Muscle layer of colon (tissue), 2 donors: ENCODE measurements around the gene SKIL.
A peak's percentile ranks its signal among the peaks of the same experiment; 100 is the strongest.

Experiments used
- H3K27ac ChIP-seq: one replicate; pipeline ENCODE4 v1.7.0; 2013; ENCODE audit warnings: low read depth, mild to moderate bottlenecking, low read length, moderate library complexity
- H3K27me3 ChIP-seq, 2 donors: one replicate each; pipeline ENCODE4 v1.7.0; 2013; ENCODE audit warnings: low read length in 2 of 2, mild to moderate bottlenecking in 2 of 2; ENCODE audit not compliant: insufficient read depth in 2 of 2, control insufficient read depth in 1 of 2
- H3K36me3 ChIP-seq: one replicate; pipeline ENCODE4 v1.7.0; 2013; ENCODE audit warnings: mild to moderate bottlenecking, low read length; ENCODE audit not compliant: insufficient read depth
- H3K4me1 ChIP-seq: one replicate; pipeline ENCODE4 v1.7.0; 2013; ENCODE audit warnings: mild to moderate bottlenecking, low read length; ENCODE audit not compliant: insufficient read depth
- H3K4me3 ChIP-seq, 2 donors: one replicate each; pipeline ENCODE4 v1.7.0; 2013; ENCODE audit warnings: low read length in 2 of 2, low read depth in 1 of 2, mild to moderate bottlenecking in 1 of 2, moderate library complexity in 1 of 2
- H3K9ac ChIP-seq: one replicate; pipeline ENCODE4 v1.7.0; 2013; ENCODE audit warnings: low read length
- H3K9me3 ChIP-seq: one replicate; pipeline ENCODE4 v1.7.0; 2013; ENCODE audit warnings: mild to moderate bottlenecking, low read length
- donor health status: abdominal sarcoma.
- donor health status: Adenocarcinoma of cecum.

SKIL gene

GRCh38 chr3:170417090-170417489 is 59.6 kb downstream of the SKIL start:
- Histone ChIP-seq H3K27ac (no peak overlapping the region), H3K9me3 (no peaks in the 10 kb centered on the region), H3K4me1 (no peaks in the 10 kb centered on the region), H3K4me3 (no peak overlapping the region), H3K27me3 (peaks cover 0 to 25% of the 10 kb centered on the region in 2 donors), H3K36me3 (no peaks in the 10 kb centered on the region), H3K9ac (no peak overlapping the region)

- Histone ChIP-seq H3K27ac (no peak within 1 kb of the TSS), H3K4me1 (no peaks in the 10 kb centered on the region), H3K4me3 (peak within 1 kb of the TSS; percentile 25 to 62), H3K9me3 (no peaks in the 10 kb centered on the region), H3K27me3 (peaks cover 0 to 25% of the 10 kb centered on the region in 2 donors), H3K9ac (no peak within 1 kb of the TSS), H3K36me3 (no peaks in the 10 kb centered on the region)
Observed at GRCh38 chr3:170418422-170419398, 61.2 kb downstream of the SKIL start, which contains the start of gene CLDN11. Gene CLDN11, plus strand, starts transcription at chr3:170418868. Its CDS starts 199 bp downstream, at chr3:170419067.

- H3K9ac ChIP-seq: no peak overlapping the region
- no peaks in the 10 kb centered on the region for H3K4me1 ChIP-seq
- H3K27ac ChIP-seq: no peak overlapping the region
- no peaks in the 10 kb centered on the region for H3K9me3 ChIP-seq
- H3K4me3 ChIP-seq: peak overlapping the region; percentile 8 to 62
- no peaks in the 10 kb centered on the region for H3K36me3 ChIP-seq
- H3K27me3 ChIP-seq: peaks cover 0 to 25% of the 10 kb centered on the region in 2 donors
Observed at GRCh38 chr3:170419557-170420087, 62.1 kb downstream of the SKIL start.

- H3K27ac ChIP-seq: no peak overlapping the region
- no peaks in the 10 kb centered on the region for H3K9me3 ChIP-seq
- peaks cover 0 to 25% of the 10 kb centered on the region in 2 donors for H3K27me3 ChIP-seq
- H3K4me1 ChIP-seq: no peaks in the 10 kb centered on the region
- H3K4me3 ChIP-seq: peak overlapping the region in 1 of 2 donors; percentile 49
- H3K9ac ChIP-seq: no peak overlapping the region
- H3K36me3 ChIP-seq: no peaks in the 10 kb centered on the region
Observed at GRCh38 chr3:170420307-170420821, 62.8 kb downstream of the SKIL start.

GRCh38 chr3:170421111-170421641 is 63.7 kb downstream of the SKIL start:
- peaks cover 0 to 25% of the 10 kb centered on the region in 2 donors for H3K27me3 ChIP-seq
- no peak overlapping the region for H3K27ac ChIP-seq
- H3K9ac ChIP-seq: no peak overlapping the region
- no peaks in the 10 kb centered on the region for H3K36me3 ChIP-seq
- no peaks in the 10 kb centered on the region for H3K4me1 ChIP-seq
- peak overlapping the region in 1 of 2 donors; percentile 23 for H3K4me3 ChIP-seq
- H3K9me3 ChIP-seq: no peaks in the 10 kb centered on the region

GRCh38 chr3:170421758-170422157 is 64.2 kb downstream of the SKIL start:
- H3K4me1 ChIP-seq: no peaks in the 10 kb centered on the region
- H3K9me3 ChIP-seq: no peaks in the 10 kb centered on the region
- H3K9ac ChIP-seq: no peak overlapping the region
- H3K27me3 ChIP-seq: peaks cover 0 to 25% of the 10 kb centered on the region in 2 donors
- no peaks in the 10 kb centered on the region for H3K36me3 ChIP-seq
- H3K4me3 ChIP-seq: no peak overlapping the region
- H3K27ac ChIP-seq: no peak overlapping the region

- H3K9me3 ChIP-seq: no peaks in the 10 kb centered on the region
- peaks cover 0 to 20% of the 10 kb centered on the region in 2 donors for H3K27me3 ChIP-seq
- no peaks in the 10 kb centered on the region for H3K4me1 ChIP-seq
- no peak overlapping the region for H3K9ac ChIP-seq
- H3K27ac ChIP-seq: no peak overlapping the region
- H3K36me3 ChIP-seq: no peaks in the 10 kb centered on the region
- H3K4me3 ChIP-seq: no peak overlapping the region
Observed at GRCh38 chr3:170423001-170423615, 65.6 kb downstream of the SKIL start.

- H3K27me3 ChIP-seq: peaks cover 0 to 3% of the 10 kb centered on the region in 2 donors
- no peaks in the 10 kb centered on the region for H3K36me3 ChIP-seq
- H3K9me3 ChIP-seq: no peaks in the 10 kb centered on the region
- no peak overlapping the region for H3K9ac ChIP-seq
- H3K27ac ChIP-seq: no peak overlapping the region
- no peak overlapping the region for H3K4me3 ChIP-seq
- H3K4me1 ChIP-seq: no peaks in the 10 kb centered on the region
Observed at GRCh38 chr3:170424879-170425278, 67.4 kb downstream of the SKIL start.

- H3K36me3 ChIP-seq: no peaks in the 10 kb centered on the region
- no peaks in the 10 kb centered on the region for H3K9me3 ChIP-seq
- no peaks in the 10 kb centered on the region for H3K27me3 ChIP-seq
- H3K4me3 ChIP-seq: no peak overlapping the region
- H3K9ac ChIP-seq: no peak overlapping the region
- no peak overlapping the region for H3K27ac ChIP-seq
- H3K4me1 ChIP-seq: no peaks in the 10 kb centered on the region
Observed at GRCh38 chr3:170425491-170426239, 68.2 kb downstream of the SKIL start.

- H3K27me3 ChIP-seq: no peaks in the 10 kb centered on the region
- H3K4me3 ChIP-seq: no peak overlapping the region
- H3K9ac ChIP-seq: no peak overlapping the region
- H3K27ac ChIP-seq: no peak overlapping the region
- no peaks in the 10 kb centered on the region for H3K4me1 ChIP-seq
- H3K9me3 ChIP-seq: no peaks in the 10 kb centered on the region
- no peaks in the 10 kb centered on the region for H3K36me3 ChIP-seq
Observed at GRCh38 chr3:170426240-170426797, 68.8 kb downstream of the SKIL start.
